ENCODE data around the gene ARPC1A.
"Not testable (repeated sequence)": the region's sequence is repeated elsewhere in the genome, so short reads cannot be mapped to it uniquely, and the experiment has no call there.

The ARPC1A gene

DNA sequence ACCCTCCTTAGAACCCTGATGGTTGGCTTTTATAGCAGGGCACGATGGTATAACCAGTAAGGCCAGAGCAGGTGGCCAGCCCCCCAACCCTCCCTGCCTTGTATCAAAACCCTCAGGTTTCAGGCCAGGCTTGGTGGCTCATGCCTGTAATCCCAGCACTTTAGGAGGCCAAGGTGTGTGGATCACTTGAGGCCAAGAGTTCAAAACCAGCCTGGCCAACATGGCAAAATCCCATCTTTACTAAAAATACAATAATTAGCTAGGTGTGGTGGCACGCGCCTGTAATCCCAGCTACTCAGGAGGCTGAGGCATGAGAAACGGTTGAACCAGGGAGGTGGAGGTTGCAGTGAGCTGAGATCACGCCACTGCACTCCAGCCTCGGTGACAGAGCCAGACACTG lies 3.0 kb upstream of the ARPC1A start:
- not testable (repeated sequence) for DNase-seq

DNA sequence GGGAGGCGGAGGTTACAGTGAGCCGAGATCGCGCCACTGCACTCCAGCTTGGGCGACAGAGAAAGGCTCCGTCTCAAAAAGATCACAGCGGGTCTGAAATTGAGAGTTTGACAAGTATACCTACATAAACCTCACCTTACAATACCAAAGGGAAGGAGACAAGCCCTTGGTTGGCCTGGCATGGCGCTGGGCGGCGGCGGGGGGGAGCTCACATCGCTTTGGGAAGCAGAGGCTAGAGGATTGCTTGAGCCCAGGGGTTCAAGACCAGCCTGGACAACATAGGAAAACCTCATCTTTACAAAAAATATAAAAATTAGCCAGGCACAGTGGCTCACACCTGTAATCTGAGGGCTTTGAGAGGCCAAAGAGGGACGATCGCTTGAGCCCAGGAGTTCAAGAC lies 1.1 kb upstream of the ARPC1A start:
- DNase-seq, result no peak

DNA sequence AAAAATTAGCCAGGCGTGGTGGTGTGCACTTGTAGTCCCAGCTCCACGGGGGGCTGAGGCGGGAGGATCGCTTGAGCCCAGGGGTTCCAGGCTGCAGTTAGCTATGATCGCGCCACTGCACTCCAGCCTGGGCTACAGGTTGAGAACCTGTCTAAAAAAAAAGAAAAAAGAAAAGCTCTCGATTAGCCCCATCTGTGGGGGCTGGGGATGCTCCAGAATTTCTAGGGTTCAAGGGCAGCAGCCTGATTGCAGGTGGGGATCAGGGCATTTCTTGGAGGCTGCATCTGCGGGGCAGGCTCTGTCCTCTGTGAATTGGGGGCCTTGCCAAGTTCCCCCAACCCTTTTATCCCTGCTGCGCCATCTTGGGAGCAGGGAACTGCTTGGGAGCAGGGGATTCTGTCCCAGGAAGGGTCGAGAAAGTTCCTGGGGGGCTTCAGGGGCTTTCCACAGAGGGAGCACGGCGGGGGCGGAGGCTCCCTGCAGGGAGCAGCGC lies 651 bp upstream of the ARPC1A start:
- no peak for DNase-seq

DNA sequence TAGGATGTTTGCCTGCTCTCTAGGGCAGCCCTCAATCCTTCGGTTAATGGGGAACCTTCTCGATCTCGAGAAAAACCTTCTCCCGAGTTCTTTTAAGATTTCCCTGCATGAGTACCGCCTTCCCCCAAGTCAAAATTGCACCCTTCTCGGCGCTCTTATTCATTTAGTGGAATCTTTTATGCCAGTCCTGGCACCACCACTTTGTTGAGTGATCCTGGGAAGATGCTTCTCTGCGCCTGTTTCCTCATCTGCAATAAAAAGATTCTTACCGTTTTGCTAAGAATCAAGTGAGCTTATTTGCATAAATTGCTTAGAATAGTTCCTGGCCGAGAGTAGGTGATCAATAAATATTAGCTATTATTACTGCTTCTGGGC lies 697 bp downstream of the ARPC1A start:
- no peak for DNase-seq

DNA sequence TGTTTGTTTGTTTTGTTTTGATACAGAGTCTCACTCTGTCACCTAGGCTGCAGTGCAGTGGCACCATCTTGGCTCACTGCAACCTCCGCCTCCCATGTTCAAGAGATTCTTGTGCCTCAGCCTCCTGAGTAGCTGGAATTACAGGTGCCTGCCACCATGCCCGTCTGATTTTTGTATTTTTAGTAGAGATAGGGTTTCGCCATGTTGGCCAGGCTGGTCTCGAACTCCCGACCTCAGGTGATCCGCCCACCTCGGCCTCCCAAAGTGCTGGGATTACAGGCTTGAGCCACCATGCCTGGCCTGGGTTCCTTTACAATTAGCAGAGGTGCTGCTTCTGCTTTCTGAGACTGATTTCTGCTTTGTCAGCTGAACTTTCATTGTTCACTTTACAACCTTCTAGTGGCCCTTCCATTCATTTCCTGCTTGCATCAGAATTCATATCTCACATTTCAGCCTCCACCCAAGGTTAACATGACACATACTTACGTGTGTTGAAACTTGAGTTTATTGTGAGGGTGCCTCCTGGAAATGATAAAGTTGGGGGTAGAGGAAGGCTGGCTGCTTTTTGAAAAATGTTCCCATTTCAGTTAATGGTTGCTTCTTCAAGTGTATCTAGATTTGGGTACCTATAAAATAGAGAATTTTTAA lies 4.7 kb downstream of the ARPC1A start:
- DNase-seq, result not testable (repeated sequence)

DNA sequence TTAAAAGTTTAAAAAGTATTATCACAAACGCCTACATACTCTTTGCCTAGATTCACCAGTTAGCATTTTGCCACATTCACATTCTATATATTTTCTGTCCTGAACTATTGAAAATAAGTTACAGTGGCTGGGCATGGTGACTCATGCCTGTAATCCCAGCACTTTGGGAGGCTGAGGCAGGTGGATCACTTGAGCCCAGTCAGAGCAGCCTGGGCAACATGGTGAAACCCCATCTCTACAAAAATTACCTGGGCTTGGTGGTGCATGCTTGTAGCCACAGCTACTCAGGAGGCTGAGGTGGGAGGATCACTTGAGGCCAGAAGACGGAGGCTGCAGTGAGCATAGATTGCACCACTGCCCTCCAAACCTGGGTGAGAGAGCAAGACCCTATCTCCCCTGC lies 5.3 kb downstream of the ARPC1A start:
- no peak for DNase-seq

DNA sequence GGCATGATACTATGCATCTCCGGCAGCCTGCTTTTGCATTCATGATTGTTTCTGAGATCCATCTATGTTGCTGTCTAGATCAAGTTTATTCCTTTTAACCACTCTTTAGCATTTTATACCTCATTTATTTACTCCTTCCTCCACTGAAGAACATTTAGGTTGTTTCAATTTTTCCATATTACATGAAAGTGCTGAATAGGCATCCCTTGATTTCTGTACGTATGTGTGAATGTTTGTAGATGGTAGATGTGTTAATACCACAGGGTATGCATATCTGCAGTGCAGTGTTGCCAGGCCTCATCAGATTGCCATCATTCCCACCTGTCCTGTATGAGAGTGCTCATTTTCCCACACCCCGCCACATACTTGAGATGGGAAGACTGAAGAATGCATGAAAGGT lies 13.9 kb downstream of the ARPC1A start:
- no peak for DNase-seq

DNA sequence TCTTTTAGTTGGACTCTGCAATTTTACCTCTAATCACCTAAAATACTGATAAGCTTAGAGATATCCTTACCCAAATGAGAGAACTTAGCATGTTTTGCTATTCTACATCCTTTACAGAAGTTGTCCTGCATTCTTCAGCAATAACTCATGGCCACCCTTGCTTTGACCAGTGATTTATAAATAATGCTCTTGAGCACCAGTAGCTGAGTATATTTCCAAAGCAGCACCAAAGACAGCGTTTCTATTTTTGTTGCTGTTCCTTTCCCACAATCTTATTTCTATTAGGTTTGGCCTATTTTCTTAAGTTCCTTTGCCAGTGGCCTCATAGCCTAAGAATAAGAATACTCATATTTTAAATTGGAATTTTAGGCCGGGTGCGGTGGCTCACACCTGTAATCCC lies 15.0 kb downstream of the ARPC1A start:
- DNase-seq, result no peak

DNA sequence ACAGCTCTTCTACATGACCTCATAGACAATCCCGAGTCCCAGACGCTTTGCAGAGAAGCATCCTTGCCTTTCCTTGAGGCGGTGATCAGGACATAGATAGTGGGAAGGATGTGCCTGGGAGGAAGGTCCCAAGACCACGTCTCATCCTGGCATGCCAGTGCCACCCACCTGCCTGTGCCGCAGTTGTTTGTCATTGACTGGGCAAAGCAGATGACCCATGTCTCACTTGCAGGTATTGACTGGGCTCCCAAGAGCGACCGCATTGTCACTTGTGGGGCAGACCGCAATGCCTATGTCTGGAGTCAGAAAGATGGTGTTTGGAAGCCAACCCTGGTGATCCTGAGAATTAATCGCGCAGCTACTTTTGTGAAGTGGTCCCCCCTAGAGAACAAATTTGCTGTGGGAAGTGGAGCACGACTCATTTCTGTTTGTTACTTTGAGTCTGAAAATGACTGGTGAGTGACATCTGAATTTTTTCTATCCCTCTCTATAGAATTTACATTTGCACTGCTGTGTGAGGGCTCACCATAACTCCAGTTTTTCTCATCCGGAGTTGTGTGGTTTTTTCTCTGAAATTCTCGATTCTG lies 18.5 kb downstream of the ARPC1A start:
- DNase-seq, result no peak

DNA sequence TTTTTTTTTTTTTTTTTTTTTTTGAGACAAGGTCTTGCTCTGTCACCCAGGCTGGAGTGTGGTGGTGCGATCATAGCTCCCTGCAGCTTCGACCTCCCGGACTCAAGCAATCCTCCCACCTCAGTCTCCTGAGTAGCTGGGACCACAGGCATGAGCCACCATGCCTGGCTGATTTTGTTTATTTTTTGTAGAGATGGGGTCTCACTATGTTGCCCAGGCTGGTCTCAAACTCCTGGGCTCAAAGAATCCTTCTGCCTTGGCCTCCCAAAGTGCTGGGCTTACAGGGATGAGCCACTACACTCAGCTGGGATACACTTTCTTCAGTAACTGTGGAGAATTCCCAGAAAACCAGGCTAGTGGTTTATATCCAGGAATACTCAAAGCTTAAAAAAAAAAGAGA lies 24.9 kb downstream of the ARPC1A start:
- DNase-seq, result not testable (repeated sequence)

DNA sequence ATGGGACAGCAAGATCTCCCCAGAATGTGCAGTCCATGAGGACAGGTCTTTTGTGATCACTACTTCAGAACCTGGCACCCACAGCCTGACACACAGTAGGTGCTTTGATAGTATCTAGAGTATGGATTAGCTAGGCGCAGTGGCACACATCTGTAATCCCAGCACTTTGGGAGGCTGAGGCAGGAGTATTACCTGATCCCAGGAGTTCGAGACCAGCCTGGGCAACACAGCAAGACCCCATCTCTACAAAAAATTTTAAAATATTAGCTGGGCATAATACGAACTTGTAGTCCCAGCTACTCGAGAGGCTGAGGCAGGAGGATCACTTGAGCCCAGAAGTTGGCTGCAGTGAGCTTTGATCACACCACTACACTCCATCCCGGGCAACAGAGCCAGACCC lies 26.5 kb downstream of the ARPC1A start:
- DNase-seq, result no peak

DNA sequence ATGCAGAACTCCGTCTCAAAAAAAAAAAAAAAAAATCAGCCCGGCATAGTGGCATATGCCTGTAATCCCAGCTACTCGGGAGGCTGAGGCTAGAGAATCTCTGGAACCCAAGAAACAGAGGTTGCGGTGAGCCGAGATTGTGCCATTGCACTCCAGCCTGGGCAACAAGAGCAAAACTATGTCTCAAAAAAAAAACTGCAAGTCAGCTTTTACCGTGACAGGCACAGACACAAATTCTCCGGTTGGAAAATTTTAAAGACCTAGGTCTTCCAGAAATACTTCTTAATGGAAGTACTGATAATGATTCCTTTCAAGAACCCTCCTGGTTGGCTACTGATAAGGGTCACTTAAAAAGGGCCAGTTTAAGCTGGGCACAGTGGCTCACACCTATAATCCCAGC lies 29.4 kb downstream of the ARPC1A start:
- DNase-seq, result no peak

DNA sequence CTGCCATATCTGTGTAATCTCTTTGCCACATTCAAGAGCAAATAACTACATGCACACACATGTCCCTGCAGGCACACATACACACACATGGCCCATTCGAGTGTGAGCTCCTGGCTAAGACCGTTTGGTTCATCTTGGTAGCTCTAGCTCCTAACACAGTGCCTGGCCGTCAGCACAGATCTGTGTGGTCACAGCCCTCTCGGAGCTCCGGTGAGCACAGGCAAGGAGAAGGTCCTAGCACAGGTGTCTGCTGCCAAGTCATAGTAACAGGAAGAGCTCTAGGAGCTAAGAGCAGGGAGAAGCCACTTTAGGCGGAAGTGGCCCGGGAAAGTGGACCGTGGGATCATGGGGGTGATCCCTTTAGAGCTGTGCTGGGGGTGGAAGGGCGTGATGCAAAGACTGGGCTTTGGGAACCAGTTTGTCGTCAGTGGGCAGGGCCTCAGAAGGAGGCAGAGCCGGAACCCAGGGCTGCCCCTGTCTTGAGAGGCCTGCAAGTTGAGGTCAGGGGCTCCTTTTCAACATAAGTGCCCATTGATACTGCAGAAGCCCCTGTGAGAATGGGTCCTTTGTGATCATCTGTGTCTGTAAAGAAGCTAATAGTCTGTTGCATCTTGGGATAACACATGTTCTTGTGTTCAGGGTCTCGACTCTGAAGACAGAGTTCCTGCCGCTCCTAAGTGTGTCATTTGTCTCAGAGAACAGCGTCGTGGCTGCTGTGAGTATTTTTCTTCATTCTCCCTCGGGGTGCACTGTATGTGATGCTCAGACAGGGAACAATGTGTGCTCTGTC lies 32.2 kb downstream of the ARPC1A start:
- DNase-seq, result no peak

DNA sequence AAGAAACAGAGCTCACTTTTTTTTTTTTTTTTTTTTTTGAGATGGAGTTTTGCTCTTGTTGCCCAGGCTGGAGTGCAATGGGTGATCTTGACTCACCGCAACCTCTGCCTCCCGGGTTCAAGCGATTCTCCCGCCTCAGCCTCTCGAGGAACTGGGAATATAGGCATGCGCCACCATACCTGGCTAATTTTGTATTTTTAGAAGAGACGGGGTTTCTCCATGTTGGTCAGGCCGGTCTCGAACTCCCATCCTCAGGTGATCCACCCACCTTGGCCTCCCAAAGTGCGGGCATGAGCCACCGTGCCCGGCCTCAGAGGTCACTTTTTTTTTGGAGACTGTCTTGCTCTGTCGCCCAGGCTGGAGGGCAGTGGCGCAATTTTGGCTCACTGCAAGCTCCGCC lies 32.8 kb downstream of the ARPC1A start:
- DNase-seq, result not testable (repeated sequence)

DNA sequence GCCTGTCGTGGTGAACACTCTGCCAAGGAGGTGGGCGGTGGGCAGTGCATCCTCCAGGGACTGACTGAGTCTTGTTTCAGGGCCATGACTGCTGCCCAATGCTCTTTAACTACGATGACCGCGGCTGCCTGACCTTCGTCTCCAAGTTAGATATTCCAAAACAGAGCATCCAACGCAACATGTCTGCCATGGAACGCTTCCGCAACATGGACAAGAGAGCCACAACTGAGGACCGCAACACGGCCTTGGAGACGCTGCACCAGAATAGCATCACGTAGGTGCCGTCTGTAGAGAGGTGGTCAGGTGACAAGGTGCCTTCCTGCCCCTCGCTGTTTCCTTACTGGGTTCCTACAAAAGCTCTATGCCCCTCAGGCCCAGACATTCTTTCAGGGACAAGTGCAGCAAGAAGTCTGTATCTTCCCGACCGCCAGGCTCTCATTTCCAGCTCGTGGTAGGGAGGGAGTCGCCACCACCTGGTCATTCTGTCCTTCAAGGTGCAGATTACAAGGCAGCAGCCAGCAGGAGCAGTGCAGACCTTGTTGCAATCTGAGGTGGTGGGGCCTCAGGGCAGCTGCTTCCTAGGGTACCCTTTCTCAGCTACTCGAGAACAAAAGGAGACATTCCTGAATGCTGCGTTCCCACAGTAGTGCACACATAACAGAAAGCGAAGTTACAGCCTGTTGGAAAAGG lies 33.9 kb downstream of the ARPC1A start:
- DNase-seq, result no peak

DNA sequence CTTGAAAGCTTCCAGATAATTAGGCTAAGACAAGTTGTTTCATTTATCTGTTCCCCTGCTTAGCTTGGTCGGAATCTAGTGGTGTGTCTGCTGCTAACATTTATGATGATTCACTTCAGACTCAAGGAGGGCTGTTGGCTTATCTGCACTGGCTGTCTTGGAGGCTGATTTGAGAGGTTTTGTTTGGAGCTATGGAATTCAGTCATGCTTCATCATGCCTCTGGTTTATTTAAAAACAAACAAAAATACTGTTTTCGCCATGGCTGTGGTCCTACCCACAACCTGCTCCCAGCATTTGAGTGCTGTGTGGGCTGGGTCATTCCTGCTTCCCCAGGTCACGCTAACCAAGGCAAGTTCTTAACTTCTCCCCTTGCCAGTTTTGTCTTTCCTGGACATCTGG lies 37.1 kb downstream of the ARPC1A start:
- DNase-seq, result no peak

DNA sequence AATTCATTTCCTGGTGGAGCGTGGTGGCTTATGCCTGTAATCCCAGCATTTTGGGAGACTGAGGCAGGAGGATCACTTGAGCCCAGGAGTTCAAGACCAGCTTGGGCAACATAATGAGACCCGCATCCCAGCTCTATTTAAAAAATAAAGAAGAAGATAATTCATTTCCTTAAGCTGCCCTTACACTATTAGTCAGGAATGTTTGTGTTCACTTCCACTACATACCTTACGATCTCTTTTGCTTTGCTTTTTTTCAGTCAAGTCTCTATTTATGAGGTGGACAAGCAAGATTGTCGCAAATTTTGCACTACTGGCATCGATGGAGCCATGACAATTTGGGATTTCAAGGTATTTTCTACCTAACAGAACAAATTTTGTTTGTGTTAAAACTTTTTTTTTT lies 37.6 kb downstream of the ARPC1A start:
- DNase-seq, result no peak

DNA sequence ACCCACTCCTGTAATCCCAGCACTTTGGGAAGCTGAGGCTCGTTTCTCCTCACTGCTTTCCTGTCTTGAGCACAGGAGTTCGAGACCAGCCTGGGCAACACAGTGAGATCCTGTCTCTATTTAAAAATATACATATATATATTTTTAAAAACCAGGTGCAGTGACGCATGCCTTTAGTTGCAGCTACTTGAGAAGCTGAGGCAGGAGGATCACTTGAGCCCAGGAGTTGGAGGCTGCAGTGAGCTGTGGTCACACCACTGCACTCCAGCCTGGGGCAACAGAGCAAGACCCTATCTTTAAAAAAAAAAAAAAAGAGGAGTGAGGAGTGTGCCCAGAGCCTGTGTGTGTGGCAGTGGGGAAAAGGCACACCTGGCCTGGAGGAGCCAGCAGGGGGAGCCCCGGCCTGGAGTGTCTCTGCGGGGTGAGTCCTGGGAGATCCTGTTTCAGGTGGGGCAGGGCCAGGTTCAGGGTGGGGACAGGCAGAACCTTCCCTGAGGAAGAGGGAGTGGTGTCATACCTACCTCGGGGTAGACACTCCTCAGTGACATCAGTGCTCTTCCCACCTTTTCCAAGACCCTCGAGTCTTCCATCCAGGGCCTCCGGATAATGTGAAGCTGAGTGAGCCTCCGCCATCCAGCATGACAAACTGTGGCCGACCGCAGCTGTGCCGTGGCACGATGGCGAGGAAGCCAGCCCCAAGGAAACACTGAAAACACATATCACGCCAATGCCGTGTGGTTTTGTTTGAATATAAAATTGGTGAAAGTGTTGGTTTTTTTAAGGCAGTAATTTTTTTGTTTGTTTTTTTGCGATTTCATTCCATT lies 39.8 kb downstream of the ARPC1A start:
- no peak for DNase-seq

DNA sequence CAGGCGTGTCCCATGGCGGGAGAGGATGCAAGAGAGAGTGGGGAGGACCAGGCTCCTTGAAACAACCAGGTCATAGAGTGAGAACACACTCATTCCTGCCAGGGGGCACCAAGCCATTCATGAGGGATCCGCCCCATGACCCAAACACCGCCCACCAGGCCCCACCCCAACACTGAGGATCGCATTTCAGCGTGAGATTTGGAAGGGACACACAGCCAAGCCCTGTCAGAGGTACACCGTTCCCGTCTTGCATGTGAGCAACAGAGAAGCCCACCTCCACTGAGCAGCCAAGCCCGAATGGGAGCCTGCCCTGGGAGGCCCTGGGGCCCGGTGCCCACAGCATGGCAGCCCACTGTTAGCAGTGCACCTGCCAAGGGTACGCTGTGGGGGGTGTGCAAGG lies 40.9 kb downstream of the ARPC1A start:
- DNase-seq, result no peak

DNA sequence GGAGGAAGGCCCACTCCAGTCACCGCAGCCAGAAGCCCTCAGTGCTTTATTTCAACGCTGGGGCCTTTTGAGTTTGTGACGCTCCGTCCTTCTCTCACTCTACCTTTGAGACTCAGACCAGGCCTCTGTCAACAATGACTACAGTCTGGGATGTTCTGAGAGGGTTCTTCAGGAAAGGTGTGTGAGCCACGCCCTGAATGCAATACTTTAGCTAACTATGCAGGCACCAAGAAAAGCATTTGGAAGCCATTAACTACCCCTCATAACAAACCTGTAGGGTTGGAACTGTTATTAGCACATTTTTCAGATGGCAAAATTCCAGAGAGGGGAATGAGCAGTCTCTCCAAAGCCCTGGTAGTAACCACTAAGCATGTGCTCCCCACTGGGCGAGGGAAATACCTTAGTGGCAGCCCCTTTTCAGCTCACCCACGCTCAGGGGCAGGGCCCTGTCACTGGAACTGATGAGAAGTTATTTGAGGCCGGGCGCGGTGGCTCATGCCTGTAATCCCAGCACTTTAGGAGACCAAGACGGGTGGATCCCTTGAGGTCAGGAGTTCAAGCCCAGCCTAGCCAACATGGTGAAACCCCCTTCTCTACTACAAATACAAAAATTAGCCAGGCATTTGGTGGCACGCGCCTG lies 43.2 kb downstream of the ARPC1A start:
- DNase-seq, result no peak

DNA sequence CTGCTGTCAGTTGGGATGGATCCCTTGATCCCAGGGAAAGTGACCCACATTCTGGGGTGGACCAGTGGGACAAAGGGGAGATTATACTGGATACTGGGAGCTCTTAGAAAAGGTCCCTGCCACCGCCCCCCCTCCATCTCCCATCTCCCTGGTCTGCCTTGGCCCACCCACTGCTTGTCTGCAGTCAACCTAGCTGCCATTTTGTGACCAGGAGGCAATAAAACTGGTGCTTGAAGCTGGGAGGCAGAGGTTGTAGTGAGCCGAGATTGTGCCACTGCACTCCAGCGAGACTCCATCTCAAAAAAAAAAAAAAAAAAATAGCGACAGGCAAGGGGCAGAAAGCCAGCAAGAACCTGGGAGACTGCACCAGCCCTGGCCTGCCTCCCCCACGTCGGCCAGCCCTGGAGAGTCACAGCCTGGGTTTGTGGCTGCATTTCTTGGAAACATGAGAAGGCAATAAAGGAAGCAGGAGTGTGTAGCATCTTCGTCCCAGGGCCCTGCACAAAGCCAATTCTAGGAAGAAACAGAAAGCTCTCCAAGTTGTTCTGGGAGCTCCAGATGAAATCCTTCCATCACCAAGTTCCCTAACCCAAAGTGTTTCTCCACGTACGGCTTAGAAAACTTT lies 44.2 kb downstream of the ARPC1A start:
- no peak for DNase-seq
